Endothelial cell (in vitro differentiated cells): ENCODE results near the gene WSCD2. TPM values are rescaled to one million over a fixed set of nuclear protein-coding genes. Genes with fewer than 3 reads are reported as not detected.

ENCODE experiments used
- DNase-seq: peaks from one replicate; pipeline ENCODE4 v3.0.0; 2021; ENCODE audit warnings: low spot score
- H3K27ac Mint-ChIP-seq: one replicate; pipeline ENCODE4 v1.8.0; 2021; ENCODE audit warnings: mixed read lengths, inconsistent platforms; ENCODE audit not compliant: unreplicated experiment
- H3K27me3 Mint-ChIP-seq: one replicate; pipeline ENCODE4 v1.8.0; 2021; ENCODE audit warnings: mild to moderate bottlenecking, moderate library complexity, mixed read lengths, inconsistent platforms; ENCODE audit not compliant: unreplicated experiment
- H3K36me3 Mint-ChIP-seq: one replicate; pipeline ENCODE4 v1.8.0; 2021; ENCODE audit warnings: mild to moderate bottlenecking, low read depth, mixed read lengths, inconsistent platforms; ENCODE audit not compliant: unreplicated experiment
- H3K4me1 Mint-ChIP-seq: one replicate; pipeline ENCODE4 v1.8.0; 2021; ENCODE audit warnings: mild to moderate bottlenecking, mixed read lengths, inconsistent platforms; ENCODE audit not compliant: unreplicated experiment
- H3K4me3 Mint-ChIP-seq: one replicate; pipeline ENCODE4 v1.8.0; 2021; ENCODE audit warnings: mild to moderate bottlenecking, mixed read lengths, inconsistent platforms; ENCODE audit not compliant: unreplicated experiment
- H3K9me3 Mint-ChIP-seq: one replicate; pipeline ENCODE4 v1.8.0; 2021; ENCODE audit warnings: mixed read lengths, inconsistent platforms; ENCODE audit not compliant: unreplicated experiment
- CTCF ChIP-seq: fragments of 200-600 bp; sonication (generic); IDR thresholded peaks from one replicate; pipeline ENCODE4 v1.5.0; 2021; ENCODE audit warnings: antibody characterized with exemption; ENCODE audit not compliant: unreplicated experiment
- total RNA-seq: library from RNA; stranded (reverse); fragmentation: NEBNext Ultra II Directional; extraction: Animal tissue kit (Norgen Biotek cat#: 25700); gene quantifications from one replicate; pipeline ENCODE4 v1.2.1, GENCODE V29; 2021; ENCODE audit not compliant: unreplicated experiment

Gene WSCD2
- total RNA-seq, 1 donor from 2014 or later, result not detected

- no peaks in the 10 kb centered on the region for H3K4me1 Mint-ChIP-seq
- no peak overlapping the region for H3K4me3 Mint-ChIP-seq
- no peak for DNase-seq
- no peaks in the 10 kb centered on the region for H3K36me3 Mint-ChIP-seq
- no peak overlapping the region for H3K27ac Mint-ChIP-seq
- TF ChIP-seq CTCF, result no peak
- H3K9me3 Mint-ChIP-seq, result peaks cover 7% of the 10 kb centered on the region
- peaks cover 3% of the 10 kb centered on the region for H3K27me3 Mint-ChIP-seq
Observed at GRCh38 chr12:108238474-108238873, 109.4 kb downstream of the WSCD2 start.

GRCh38 chr12:108239378-108239777, 110.3 kb downstream of the WSCD2 start:
- TF ChIP-seq CTCF, result no peak
- peaks cover 7% of the 10 kb centered on the region for H3K9me3 Mint-ChIP-seq
- H3K27ac Mint-ChIP-seq, result no peak overlapping the region
- no peak overlapping the region for H3K4me3 Mint-ChIP-seq
- H3K36me3 Mint-ChIP-seq, result no peaks in the 10 kb centered on the region
- H3K4me1 Mint-ChIP-seq, result no peaks in the 10 kb centered on the region
- no peak for DNase-seq
- peaks cover 3% of the 10 kb centered on the region for H3K27me3 Mint-ChIP-seq

- TF ChIP-seq CTCF, result no peak
- Mint-ChIP-seq H3K4me1 (no peaks in the 10 kb centered on the region), H3K4me3 (no peak overlapping the region), H3K27ac (no peak overlapping the region), H3K36me3 (no peaks in the 10 kb centered on the region), H3K9me3 (peaks cover 7% of the 10 kb centered on the region), H3K27me3 (peaks cover 3% of the 10 kb centered on the region)
- DNase-seq, result no peak
Observed at GRCh38 chr12:108240027-108240785, 111.1 kb downstream of the WSCD2 start.

- H3K4me1 Mint-ChIP-seq, result no peaks in the 10 kb centered on the region
- TF ChIP-seq CTCF, result no peak
- H3K36me3 Mint-ChIP-seq, result no peaks in the 10 kb centered on the region
- H3K27me3 Mint-ChIP-seq, result peaks cover 3% of the 10 kb centered on the region
- DNase-seq, result no peak
- H3K9me3 Mint-ChIP-seq, result peaks cover 7% of the 10 kb centered on the region
- H3K4me3 Mint-ChIP-seq, result no peak overlapping the region
- no peak overlapping the region for H3K27ac Mint-ChIP-seq
Observed at GRCh38 chr12:108240928-108241327, 111.8 kb downstream of the WSCD2 start.

- Mint-ChIP-seq H3K36me3 (no peaks in the 10 kb centered on the region), H3K27ac (no peak overlapping the region)
Observed at GRCh38 chr12:108241986-108242703, 113.1 kb downstream of the WSCD2 start.

More at GRCh38 chr12:108241986-108242703, 113.1 kb downstream of the WSCD2 start:
- peaks cover 7% of the 10 kb centered on the region for H3K9me3 Mint-ChIP-seq
- TF ChIP-seq CTCF, result no peak
- peaks cover 3% of the 10 kb centered on the region for H3K27me3 Mint-ChIP-seq
- no peaks in the 10 kb centered on the region for H3K4me1 Mint-ChIP-seq
- DNase-seq, result no peak
- no peak overlapping the region for H3K4me3 Mint-ChIP-seq
